A549 (cell line): Measurements from ENCODE around the gene PEA15. TPM values are rescaled to one million over a fixed set of nuclear protein-coding genes. Genes with fewer than 3 reads are reported as not detected.

ENCODE experiments used
- ATAC-seq, 2 experiments: fragments of 200-7000 bp in 1 of 2; fragments of >200 bp in 1 of 2; cut with Nextera tagmentation in 1 of 2; cut with Tn5 transposase in 1 of 2; 3 replicates each; pipeline versions ENCODE4 v1.8.0 to v1.9.1; 2018 to 2020; ENCODE audit warnings: mild to moderate bottlenecking in 1 of 2, moderate library complexity in 1 of 2
- CTCF ChIA-PET: fragments of 300-600 bp; sonication (Branson Sonifier 250); formaldehyde crosslinking; extraction: SDS; loops from one replicate; lab custom pipeline; 2021; ENCODE audit warnings: antibody characterized with exemption, inconsistent platforms; lab: Yijun Ruan, JAX
- POLR2A ChIA-PET: fragments of 350-600 bp; formaldehyde crosslinking; extraction: SDS; loops from one replicate; lab custom pipeline; 2021; ENCODE audit warnings: antibody characterized with exemption, inconsistent platforms; lab: Yijun Ruan, JAX
- DNase-seq, 2 experiments: peaks; one replicate each; pipeline versions ENCODE4 v3.0.0 to v3.0.0-alpha.2; 2011 to 2016; ENCODE audit warnings: low read depth in 1 of 2, low spot score in 1 of 2
- FAIRE-seq: peaks from 2 replicates; lab custom pipeline; 2011; peaks lifted over from hg19 to GRCh38; lab: Jason Lieb, UNC
- H3K27ac ChIP-seq, 2 experiments: fragments of >200 bp; sonication (Bioruptor Twin); formaldehyde crosslinking; 3 replicates each; pipeline ENCODE4 v1.5.1; 2016 to 2017
- H3K4me1 ChIP-seq: fragments of >200 bp; sonication (Bioruptor Twin); formaldehyde crosslinking; 3 replicates; pipeline ENCODE4 v1.6.1; 2016
- H3K4me2 ChIP-seq: fragments of >200 bp; sonication (Bioruptor Twin); formaldehyde crosslinking; 3 replicates; pipeline ENCODE4 v1.6.1; 2016
- H3K4me3 ChIP-seq: fragments of >200 bp; sonication (Bioruptor Twin); formaldehyde crosslinking; 3 replicates; pipeline ENCODE4 v1.5.1; 2016
- H3K9me3 ChIP-seq: fragments of >200 bp; sonication (Bioruptor Twin); formaldehyde crosslinking; 3 replicates; pipeline ENCODE4 v1.6.1; 2016
- CEBPB ChIP-seq, 2 experiments: fragments of >200 bp in 1 of 2; sonication (Bioruptor Twin) in 1 of 2; formaldehyde crosslinking in 1 of 2; IDR thresholded peaks; 2 replicates each; pipeline ENCODE4 v1.6.1; 2012 to 2016
- CHD4 ChIP-seq: fragments of 200-600 bp; sonication (generic); IDR thresholded peaks from 2 replicates; pipeline ENCODE4 v1.6.1; 2016; ENCODE audit warnings: antibody characterized with exemption, mild to moderate bottlenecking, borderline replicate concordance
- EHMT2 ChIP-seq: fragments of 200-600 bp; sonication (generic); IDR thresholded peaks from 2 replicates; pipeline ENCODE4 v1.6.1; 2016; ENCODE audit warnings: antibody characterized with exemption, low read depth, mild to moderate bottlenecking, moderate library complexity
- GATA3 ChIP-seq: IDR thresholded peaks from 2 replicates; pipeline ENCODE4 v1.6.1; 2012; ENCODE audit warnings: borderline replicate concordance
- HDAC2 ChIP-seq: fragments of 200-600 bp; sonication (generic); IDR thresholded peaks from 2 replicates; pipeline ENCODE4 v1.6.1; 2016
- NR3C1 ChIP-seq: fragments of >200 bp; sonication (Bioruptor Twin); formaldehyde crosslinking; IDR thresholded peaks from 3 replicates; pipeline ENCODE4 v1.6.1; 2017
- PHF8 ChIP-seq: fragments of 200-600 bp; sonication (generic); IDR thresholded peaks from 2 replicates; pipeline ENCODE4 v1.6.1; 2016; ENCODE audit warnings: low read depth, mild to moderate bottlenecking, antibody characterized with exemption, moderate library complexity, borderline replicate concordance
- POLR2A ChIP-seq: IDR thresholded peaks from 2 replicates; pipeline ENCODE4 v1.6.1; 2012; ENCODE audit warnings: mild to moderate bottlenecking, low read length
- RAD21 ChIP-seq, 2 experiments: fragments of >200 bp in 1 of 2; sonication (Bioruptor Twin) in 1 of 2; formaldehyde crosslinking in 1 of 2; IDR thresholded peaks in 1 of 2; conservative IDR thresholded peaks in 1 of 2; 2 replicates in 1 of 2; 3 replicates in 1 of 2; pipeline ENCODE4 v1.6.1; 2012 to 2018; ENCODE audit warnings: inconsistent platforms in 1 of 2
- RCOR1 ChIP-seq: fragments of 150-350 bp; IDR thresholded peaks from 2 replicates; pipeline ENCODE4 v1.6.1; 2014; ENCODE audit warnings: antibody characterized with exemption, low read length, low read depth
- SMC3 ChIP-seq: fragments of >200 bp; sonication (Bioruptor Twin); formaldehyde crosslinking; IDR thresholded peaks from 3 replicates; pipeline ENCODE4 v1.6.1; 2018; ENCODE audit warnings: inconsistent platforms
- ZFP36 ChIP-seq: fragments of 450-650 bp; IDR thresholded peaks from 2 replicates; pipeline ENCODE4 v1.6.1; 2014; ENCODE audit warnings: borderline replicate concordance; ENCODE audit not compliant: partially characterized antibody
- ZNF302 ChIP-seq: fragments of 250-450 bp; sonication (Bioruptor Pico); IDR thresholded peaks from 2 replicates; pipeline ENCODE4 v1.9.0; 2021; ENCODE audit warnings: inconsistent platforms, mild to moderate bottlenecking, moderate library complexity
- ZSCAN20 ChIP-seq: fragments of 250-450 bp; sonication (Bioruptor Pico); IDR thresholded peaks from 2 replicates; pipeline ENCODE4 v1.8.0; 2022; ENCODE audit warnings: mild to moderate bottlenecking, moderate library complexity
- WGBS: methylation state at CpG from one replicate; pipeline ENCODE4 v1.1.6; 2017; ENCODE audit errors: missing lambda C conversion rate; 5-methylcytosine and 5-hydroxymethylcytosine counted together
- polyA plus RNA-seq, 4 experiments: library from polyadenylated mRNA; depleted of rRNA in 3 of 4; stranded (reverse); fragments of >200 nt; fragmentation: RNase III in 1 of 4; extraction: RNeasy Plus Mini Kit Qiagen cat#74134 plus additional on column Dnase treatment in 1 of 4; gene quantifications; 2 replicates in 3 of 4; 3 replicates in 1 of 4; pipeline ENCODE4 v1.2.3, GENCODE V29; 2011 to 2017
- TF ChIP-seq, protein P1 (sequence below): fragments of 450-650 bp; IDR thresholded peaks from 2 replicates; pipeline ENCODE4 v1.6.1; 2014; ENCODE audit warnings: antibody characterized with exemption
- TF ChIP-seq, protein P2 (sequence below): fragments of >200 bp; sonication (Bioruptor Twin); formaldehyde crosslinking; IDR thresholded peaks from 3 replicates; pipeline ENCODE4 v1.5.1; 2016
- TF ChIP-seq, protein P3 (sequence below): fragments of >200 bp; sonication (Bioruptor Twin); formaldehyde crosslinking; IDR thresholded peaks from 3 replicates; pipeline ENCODE4 v1.6.1; 2016
- TF ChIP-seq, protein P4 (sequence below): fragments of >200 bp; sonication (Bioruptor Twin); formaldehyde crosslinking; IDR thresholded peaks from 2 replicates; pipeline ENCODE4 v1.6.1; 2016

PEA15 gene
- polyA plus RNA-seq, 2 of the 4 experiments (the other 2 are of a cell fraction), result 115 to 136 TPM

DNA sequence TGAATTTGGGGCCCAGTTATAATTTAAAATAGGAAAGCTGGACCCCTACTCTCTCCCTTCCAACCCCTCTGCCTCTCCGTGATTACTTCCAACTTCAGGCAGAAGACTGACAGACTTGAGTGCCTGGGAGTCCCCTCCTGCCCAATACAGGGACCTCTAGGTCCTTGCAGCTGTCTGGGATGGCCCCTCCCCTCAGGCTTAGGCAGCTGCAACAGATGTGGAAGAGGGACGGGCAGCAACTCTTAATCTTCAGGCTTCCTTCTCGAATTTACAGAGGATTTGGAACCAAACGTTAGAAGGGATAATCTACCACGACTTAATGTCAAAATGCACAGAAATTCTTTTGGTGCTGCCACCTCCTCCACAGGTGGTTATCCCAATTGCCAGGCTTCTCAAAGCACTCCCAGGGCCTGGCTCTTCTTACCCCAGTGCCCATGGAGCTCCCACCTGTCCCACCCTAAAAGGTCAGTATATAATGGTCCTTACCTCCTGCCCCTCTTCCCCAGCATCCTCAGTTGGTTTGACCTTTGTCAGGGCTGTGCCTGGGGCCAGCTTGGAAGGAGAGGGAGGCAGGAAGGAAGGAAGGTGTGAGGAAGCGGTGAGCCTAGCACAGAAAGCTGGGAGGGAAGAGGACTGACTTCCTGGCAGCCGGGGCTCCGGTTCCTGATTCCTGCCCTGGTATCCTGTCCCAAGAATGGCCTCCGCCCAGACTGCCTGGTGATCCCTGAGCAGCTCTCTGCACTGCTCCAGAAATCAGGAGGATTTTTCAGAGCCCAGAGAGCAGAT lies 2.8 kb downstream of the PEA15 start:
- FAIRE-seq (no peak), DNase-seq (no peak), ATAC-seq (no peak)
- peak overlapping the region in 1 of 2 experiments; percentile 96; a peak in 2 of 6 replicates for H3K27ac ChIP-seq
- no peaks in the 10 kb centered on the region for H3K9me3 ChIP-seq
- TF ChIP-seq PHF8, result no peak
- TF ChIP-seq ZFP36, result no peak
- TF ChIP-seq CHD4, result no peak
- no peak for TF ChIP-seq RCOR1
- no peak overlapping the region; the same call in 2 of the 3 replicates for H3K4me2 ChIP-seq
- POLR2A ChIA-PET, result no interaction called here
- CTCF ChIA-PET, result interaction anchor here (1.5 to 7.6 kb wide), 8 partner anchors 9 to 123 kb away, joined by 3 to 52 read pairs (median 14); no protein-coding TSS in a partner anchor
- H3K4me1 ChIP-seq, result peaks cover 45% of the 10 kb centered on the region
- 86% methylated on average over 9 of the region's 9 CpGs for WGBS
- H3K4me3 ChIP-seq, result no peak overlapping the region

DNA sequence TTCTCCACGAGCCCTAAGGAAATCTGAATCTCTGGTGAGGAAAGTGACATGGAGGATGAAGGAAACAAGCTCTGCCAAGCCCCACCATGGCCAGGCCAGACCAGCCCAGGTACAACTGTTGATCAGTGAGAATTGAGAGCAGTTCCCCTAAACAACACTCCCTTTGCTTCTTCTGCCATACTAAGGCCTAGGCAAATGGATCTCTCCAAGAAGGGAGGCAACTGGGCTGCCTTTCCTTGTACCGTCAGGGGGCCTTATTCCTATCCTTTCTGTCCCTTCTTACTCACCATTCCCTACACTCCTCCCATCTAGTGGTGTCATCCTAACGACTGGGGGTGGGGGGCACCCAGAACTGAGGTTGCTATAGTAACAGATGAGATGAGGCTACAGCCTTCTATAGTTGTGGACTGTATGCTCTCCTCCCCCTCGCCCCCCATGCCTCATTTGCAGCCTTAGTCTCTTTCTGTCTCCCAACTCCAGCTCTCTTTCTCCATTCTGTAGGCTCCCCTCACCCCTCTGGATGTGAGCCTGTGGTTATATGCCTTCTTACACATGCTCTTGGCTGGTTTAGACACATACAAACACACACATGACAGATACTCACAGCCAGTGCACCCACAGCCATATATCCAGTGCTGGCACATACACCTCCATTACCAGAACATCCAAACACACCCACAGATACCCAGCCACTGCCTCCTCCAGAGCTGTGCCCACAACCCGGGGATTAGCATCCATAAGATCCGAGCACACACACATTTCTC lies 3.6 kb downstream of the PEA15 start:
- Histone ChIP-seq H3K4me3 (no peak overlapping the region), H3K4me2 (no peak overlapping the region), H3K27ac (peak overlapping the region in 1 of 2 experiments; percentile 12; a peak in 1 of 6 replicates), H3K4me1 (peaks cover 45% of the 10 kb centered on the region), H3K9me3 (no peaks in the 10 kb centered on the region)
- DNase-seq, result no peak
- ATAC-seq, result no peak
- FAIRE-seq, result no peak
- CTCF ChIA-PET, result interaction anchor here (1.5 to 7.6 kb wide), 9 partner anchors 9 to 123 kb away, joined by 3 to 52 read pairs (median 10); no protein-coding TSS in a partner anchor
- POLR2A ChIA-PET, result interaction anchor here (1.0 kb wide), 1 partner anchor 87 kb away, joined by 9 read pairs; no protein-coding TSS in a partner anchor
- TF ChIP-seq GATA3 (no peak), POLR2A (no peak), RAD21 (conservative IDR thresholded peaks at IDR 0.05 in 1 of 2, IDR thresholded peaks at IDR 0.05 in 1 of 2) (no peak), HDAC2 (no peak), ZSCAN20 (CRISPR knock-in tag) (no peak), NR3C1 (no peak), EHMT2 (no peak), SMC3 (no peak), CEBPB (IDR thresholded peaks at IDR 0.05) (no peak), ZNF302 (CRISPR knock-in tag) (no peak)
- TF ChIP-seq, protein P1, sequence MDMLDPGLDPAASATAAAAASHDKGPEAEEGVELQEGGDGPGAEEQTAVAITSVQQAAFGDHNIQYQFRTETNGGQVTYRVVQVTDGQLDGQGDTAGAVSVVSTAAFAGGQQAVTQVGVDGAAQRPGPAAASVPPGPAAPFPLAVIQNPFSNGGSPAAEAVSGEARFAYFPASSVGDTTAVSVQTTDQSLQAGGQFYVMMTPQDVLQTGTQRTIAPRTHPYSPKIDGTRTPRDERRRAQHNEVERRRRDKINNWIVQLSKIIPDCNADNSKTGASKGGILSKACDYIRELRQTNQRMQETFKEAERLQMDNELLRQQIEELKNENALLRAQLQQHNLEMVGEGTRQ, result no peak
- TF ChIP-seq, protein P2, sequence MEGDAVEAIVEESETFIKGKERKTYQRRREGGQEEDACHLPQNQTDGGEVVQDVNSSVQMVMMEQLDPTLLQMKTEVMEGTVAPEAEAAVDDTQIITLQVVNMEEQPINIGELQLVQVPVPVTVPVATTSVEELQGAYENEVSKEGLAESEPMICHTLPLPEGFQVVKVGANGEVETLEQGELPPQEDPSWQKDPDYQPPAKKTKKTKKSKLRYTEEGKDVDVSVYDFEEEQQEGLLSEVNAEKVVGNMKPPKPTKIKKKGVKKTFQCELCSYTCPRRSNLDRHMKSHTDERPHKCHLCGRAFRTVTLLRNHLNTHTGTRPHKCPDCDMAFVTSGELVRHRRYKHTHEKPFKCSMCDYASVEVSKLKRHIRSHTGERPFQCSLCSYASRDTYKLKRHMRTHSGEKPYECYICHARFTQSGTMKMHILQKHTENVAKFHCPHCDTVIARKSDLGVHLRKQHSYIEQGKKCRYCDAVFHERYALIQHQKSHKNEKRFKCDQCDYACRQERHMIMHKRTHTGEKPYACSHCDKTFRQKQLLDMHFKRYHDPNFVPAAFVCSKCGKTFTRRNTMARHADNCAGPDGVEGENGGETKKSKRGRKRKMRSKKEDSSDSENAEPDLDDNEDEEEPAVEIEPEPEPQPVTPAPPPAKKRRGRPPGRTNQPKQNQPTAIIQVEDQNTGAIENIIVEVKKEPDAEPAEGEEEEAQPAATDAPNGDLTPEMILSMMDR, result no peak
- TF ChIP-seq, protein P3, sequence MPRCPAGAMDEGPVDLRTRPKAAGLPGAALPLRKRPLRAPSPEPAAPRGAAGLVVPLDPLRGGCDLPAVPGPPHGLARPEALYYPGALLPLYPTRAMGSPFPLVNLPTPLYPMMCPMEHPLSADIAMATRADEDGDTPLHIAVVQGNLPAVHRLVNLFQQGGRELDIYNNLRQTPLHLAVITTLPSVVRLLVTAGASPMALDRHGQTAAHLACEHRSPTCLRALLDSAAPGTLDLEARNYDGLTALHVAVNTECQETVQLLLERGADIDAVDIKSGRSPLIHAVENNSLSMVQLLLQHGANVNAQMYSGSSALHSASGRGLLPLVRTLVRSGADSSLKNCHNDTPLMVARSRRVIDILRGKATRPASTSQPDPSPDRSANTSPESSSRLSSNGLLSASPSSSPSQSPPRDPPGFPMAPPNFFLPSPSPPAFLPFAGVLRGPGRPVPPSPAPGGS, result no peak
- TF ChIP-seq, protein P4, sequence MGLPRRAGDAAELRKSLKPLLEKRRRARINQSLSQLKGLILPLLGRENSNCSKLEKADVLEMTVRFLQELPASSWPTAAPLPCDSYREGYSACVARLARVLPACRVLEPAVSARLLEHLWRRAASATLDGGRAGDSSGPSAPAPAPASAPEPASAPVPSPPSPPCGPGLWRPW, result no peak
- 77% methylated on average over 6 of the region's 6 CpGs for WGBS
